GM23248 (cell line): ENCODE data around the gene FAM217A.

ENCODE experiments used
- EZH2 ChIP-seq: fragments of 200-600 bp; sonication (generic); IDR thresholded peaks from 2 replicates; pipeline ENCODE4 v1.6.1; 2018; ENCODE audit warnings: antibody characterized with exemption, mild to moderate bottlenecking; ENCODE audit not compliant: insufficient read depth, poor library complexity, severe bottlenecking
- EZH2phosphoT487 ChIP-seq: fragments of 200-600 bp; sonication (generic); IDR thresholded peaks from 2 replicates; pipeline ENCODE4 v1.6.1; 2018; ENCODE audit warnings: antibody characterized with exemption, moderate library complexity, mild to moderate bottlenecking, low read depth; ENCODE audit not compliant: insufficient read depth

DNA sequence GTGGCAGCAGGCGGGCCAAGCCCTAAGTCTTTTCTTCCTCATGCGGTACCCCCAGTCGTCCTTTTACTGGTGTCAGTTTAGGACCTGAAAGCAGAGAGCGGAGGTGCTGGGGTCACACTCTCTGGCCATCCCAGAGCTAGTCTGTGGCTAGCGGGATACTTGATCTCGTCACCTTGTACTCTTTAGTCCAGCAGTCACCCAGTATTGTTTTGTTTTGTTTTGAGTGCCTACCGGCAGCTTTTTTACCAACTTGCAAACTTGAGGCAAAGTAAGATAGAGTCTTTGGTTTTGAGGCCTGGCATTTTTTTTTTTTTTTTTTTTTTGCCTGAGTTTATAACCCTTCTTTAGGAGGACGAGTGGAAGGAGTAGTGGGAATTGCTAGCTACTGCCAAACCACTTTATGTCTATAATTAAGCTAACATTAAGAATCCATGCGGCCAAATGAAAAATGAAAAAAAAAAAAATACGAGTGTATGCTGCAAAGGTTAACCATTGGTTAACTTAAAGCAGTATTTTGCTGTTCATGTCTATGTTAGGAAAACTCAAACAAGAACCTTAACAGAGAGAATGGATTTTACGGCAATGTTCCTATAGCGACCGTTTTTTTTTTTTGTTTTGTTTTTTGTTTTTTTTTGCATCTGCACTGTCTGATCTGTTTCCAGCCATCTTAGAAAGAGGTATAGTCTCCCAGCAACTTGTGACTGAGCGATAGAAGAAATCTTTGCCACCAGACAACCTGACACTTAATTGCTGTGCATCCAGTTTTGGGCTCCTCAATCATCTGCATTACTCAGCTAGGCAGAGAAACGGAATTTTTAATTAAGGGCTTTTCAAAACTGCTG is 56.9 kb downstream of the FAM217A start:
- TF ChIP-seq EZH2 (no peak), EZH2phosphoT487 (no peak)
